Stimulated activated CD8-positive, alpha-beta memory T cell treated with anti-CD3 and anti-CD28 coated beads, Interleukin-2, amount 100 ng/mL, for 48 hours (primary cell): Measurements from ENCODE around the gene TULP4.
"Not testable (repeated sequence)": the region's sequence is repeated elsewhere in the genome, so short reads cannot be mapped to it uniquely, and the experiment has no call there.

ENCODE experiments used
- DNase-seq, 2 donors: peaks; one replicate each; pipeline ENCODE4 v3.0.0-alpha.2; 2020; ENCODE audit warnings: low read depth in 2 of 2

TULP4 gene

DNA sequence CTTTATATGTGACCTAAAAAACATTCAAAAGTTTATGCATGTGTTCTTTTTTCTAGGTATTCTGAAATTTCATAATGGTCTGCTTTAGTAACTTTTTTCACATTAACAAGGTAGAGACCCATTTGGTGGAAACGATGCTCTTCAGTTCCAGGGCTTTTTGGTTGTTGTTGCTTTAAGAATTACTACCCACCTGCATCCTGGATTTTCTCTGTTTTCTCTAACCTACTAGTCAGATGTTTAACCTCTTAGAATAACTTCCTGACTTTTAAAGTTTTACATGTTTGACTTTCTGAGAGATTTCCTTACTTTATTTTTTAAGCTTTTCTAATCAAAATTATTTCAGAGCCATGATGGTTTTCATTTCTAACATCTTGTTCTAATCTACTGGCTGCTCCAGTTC lies 14.9 kb downstream of the TULP4 start:
- DNase-seq = no peak

DNA sequence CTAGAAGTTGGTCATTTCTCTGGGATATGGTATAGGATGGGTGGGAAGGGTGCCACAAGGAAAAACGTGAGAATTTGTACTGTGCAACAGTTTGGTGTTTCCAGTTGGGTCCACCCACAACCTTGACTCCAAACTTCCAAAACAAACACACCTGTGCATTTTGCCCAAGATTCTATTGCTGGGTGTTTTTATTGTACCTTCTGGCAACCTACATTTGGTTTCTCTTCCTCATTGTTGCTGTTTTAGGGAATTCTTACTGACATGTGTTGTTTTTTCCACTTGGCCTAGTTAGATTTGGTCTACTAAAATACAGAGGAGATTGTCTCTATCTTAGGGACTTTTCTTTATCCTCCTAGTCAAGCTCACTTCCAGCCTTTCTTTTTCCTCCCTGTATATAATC lies 16.7 kb downstream of the TULP4 start:
- no peak for DNase-seq

GRCh38 chr6:158329531-158329930 lies 17.3 kb downstream of the TULP4 start:
- no peak for DNase-seq

GRCh38 chr6:158330016-158330415 lies 17.8 kb downstream of the TULP4 start:
- no peak for DNase-seq

DNA sequence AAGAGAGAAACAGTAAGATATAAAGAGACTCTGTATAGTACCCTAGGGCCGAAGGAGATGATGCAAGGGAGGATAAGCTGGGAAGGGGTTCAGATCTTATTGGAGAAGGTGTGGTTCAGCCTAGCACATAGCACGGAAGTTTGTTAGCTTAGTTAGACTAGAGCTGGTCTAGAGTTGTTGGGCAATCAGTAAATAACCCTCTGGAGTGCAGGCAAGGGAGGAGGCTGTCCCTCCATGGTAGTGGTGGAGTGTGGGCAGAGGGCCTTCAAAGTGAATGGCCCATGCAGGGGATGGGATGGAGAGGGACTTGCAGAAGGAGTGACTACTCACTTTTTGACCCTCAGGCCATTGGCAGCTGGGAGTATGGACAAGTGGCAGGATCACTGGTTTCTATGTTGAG lies 20.0 kb downstream of the TULP4 start:
- no peak for DNase-seq

GRCh38 chr6:158333094-158333493 lies 20.8 kb downstream of the TULP4 start:
- no peak for DNase-seq

DNA sequence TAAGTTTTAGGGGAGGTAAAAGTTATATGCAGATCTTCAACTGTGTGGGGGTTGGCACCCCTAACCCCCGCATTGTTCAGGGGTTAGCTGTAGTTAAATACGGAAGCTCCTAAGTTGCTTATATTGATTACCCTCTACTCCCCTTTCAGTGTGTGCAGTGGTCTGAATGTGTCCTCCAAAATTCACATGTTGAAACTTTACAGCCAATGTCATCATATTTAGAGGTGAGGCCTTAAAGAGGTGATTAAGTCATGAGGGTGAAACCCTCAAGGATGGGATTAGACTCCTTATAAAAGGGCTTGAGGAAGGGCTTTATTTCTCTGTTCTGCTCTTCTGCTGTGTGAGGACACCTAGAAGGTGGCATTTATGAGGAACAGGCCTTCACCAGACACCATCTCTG lies 22.3 kb downstream of the TULP4 start:
- DNase-seq = no peak

DNA sequence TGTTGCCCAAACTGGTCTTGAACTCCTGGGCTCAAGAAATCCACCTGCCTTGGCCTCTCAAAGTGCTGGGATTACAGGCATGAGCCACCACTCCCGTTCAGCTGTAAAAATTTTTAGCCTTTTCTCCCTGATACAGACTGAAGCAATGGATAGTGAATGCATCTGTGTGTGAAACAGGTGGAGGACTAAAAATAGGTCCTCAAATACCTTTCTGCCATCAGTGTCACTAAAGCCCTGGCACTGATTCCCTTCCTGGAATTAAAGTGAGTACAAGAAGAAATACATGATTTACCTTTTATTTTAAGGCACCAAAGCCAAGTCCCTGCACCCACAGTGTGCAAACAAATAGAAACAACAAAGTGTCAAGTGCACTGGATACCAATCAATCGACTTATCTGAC lies 25.1 kb downstream of the TULP4 start:
- no peak for DNase-seq

DNA sequence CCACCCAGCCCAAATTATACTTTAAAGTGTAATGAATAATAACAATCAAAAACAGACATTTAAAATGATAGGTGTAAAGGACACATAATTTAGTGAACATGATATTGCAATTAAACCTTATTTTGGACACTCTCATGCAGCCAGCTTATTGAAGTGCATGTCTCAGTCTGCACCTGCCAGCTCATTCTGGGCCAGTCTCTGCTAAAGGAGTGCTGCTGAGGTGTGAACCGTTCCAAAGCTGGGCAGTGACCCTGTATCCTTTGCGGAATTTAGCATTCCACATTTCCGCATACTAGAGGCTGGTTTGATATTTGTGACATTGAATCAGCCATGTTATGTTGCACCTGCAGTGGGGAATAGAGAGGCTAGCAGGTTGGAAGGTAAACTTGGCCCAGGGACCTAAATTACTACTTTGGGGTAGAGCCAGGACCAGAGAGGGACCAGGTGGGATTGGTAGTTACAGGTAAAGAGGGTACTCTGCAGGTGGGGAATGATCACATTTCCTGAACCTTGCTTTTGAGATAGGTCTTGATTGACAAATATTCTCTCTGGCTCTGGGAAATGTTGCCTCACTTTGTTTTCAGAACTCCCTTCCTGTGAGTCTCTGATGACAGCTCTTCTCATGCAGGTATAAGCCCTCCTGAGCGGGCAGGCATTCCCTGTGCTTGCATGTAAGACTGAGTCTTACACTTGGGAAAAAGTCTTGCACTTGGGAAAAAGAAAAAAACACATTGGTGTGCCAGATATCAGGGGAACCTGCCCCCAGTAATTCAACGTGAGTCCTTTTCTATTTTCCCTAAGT lies 26.2 kb downstream of the TULP4 start:
- no peak for DNase-seq

DNA sequence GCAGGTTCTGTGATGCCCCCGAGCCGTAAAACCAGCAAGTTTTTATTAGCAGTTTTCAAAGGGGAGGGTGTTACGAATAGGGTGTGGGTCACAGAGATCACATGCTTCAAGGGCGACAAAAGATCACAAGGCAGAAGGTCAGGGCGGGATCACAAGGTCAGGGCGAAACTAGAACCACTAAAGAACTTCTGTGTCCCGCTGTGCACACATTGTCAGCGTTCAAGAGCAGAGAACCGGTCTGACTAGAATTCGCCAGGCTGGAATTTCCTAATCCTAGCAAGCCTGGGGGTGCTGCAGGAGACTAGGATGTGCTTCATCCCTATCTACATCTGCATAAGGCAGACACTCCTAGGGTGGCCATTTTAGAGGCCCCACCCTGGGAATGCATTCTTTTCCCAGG lies 26.9 kb downstream of the TULP4 start:
- not testable (repeated sequence) for DNase-seq

- no peak for DNase-seq
Observed at GRCh38 chr6:158340252-158340651, 28.0 kb downstream of the TULP4 start.

DNA sequence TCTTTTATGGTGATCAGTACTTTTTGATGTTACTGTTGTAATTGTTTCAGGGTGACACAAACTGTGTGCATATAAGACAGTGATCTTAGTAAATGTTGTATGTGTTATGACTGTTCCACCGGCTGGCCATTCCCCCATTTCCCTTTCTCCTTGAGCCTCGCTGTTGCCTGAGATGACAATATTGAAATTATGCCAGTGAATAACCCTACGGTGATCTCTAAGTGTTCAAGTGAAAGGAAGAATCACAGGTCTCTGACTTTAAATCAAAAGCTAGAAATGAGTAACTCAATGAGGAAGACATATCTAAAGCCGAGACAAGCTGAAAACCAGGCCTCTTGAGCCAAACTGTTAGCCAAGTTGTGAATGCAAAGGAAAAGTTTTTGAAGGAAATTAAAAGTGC lies 32.3 kb downstream of the TULP4 start:
- no peak for DNase-seq

- DNase-seq = not testable (repeated sequence)
Observed at GRCh38 chr6:158345444-158345843, 33.2 kb downstream of the TULP4 start.

DNA sequence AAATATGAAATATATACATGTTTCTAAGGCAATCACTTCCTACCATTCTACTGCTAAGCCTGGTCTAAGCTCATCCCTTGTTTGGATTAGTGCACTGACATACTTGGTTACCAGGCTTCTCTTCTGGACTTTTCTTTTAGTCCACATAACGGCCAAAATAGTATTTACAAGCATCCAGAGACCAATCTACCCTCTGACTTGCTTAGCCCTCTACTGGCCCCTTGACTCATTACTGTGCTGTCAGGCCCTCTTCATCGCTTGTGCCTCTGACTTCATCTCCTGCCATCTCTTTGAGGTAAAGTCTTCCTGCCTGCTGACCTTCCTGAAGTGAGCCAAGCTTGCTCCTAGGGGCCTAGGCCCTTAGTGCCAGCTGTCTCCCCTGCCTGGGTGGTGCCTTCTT lies 35.1 kb downstream of the TULP4 start:
- no peak for DNase-seq

GRCh38 chr6:158348737-158349504 lies 36.7 kb downstream of the TULP4 start:
- DNase-seq = not testable (repeated sequence)

DNA sequence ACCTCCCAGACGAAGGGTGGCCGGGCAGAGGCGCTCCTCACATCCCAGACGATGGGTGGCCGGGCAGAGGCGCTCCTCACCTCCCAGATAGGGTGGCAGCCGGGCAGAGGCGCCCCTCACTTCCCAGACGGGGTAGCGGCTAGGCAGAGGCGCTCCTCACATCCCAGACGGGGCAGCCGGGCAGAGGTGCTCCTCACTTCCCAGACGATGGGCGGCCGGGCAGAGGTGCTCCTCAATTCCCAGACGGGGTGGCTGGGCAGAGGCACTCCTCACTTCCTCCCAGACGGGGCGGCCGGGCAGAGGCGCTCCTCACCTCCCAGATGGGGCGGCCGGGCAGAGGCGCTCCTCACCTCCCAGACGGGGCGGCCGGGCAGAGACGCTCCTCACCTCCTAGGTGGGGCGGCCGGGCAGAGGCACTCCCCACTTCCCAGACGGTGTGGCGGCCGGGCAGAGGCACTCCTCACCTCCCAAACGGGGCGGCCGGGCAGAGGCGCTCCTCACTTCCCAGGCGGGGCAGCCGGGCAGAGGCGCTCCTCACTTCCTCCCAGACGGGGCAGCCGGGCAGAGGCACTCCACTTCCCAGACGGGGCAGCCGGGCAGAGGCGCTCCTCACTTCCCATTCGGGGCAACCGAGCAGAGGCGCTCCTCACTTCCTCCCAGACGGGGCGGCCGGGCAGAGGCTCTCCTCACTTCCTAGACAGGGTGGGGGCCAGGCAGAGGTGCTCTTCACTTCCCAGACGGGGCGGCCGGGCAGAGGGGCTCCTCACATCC lies 37.4 kb downstream of the TULP4 start:
- DNase-seq = not testable (repeated sequence)

- not testable (repeated sequence) for DNase-seq
Observed at GRCh38 chr6:158350731-158351130, 38.5 kb downstream of the TULP4 start.

GRCh38 chr6:158353883-158354877 lies 41.9 kb downstream of the TULP4 start:
- no peak for DNase-seq

DNA sequence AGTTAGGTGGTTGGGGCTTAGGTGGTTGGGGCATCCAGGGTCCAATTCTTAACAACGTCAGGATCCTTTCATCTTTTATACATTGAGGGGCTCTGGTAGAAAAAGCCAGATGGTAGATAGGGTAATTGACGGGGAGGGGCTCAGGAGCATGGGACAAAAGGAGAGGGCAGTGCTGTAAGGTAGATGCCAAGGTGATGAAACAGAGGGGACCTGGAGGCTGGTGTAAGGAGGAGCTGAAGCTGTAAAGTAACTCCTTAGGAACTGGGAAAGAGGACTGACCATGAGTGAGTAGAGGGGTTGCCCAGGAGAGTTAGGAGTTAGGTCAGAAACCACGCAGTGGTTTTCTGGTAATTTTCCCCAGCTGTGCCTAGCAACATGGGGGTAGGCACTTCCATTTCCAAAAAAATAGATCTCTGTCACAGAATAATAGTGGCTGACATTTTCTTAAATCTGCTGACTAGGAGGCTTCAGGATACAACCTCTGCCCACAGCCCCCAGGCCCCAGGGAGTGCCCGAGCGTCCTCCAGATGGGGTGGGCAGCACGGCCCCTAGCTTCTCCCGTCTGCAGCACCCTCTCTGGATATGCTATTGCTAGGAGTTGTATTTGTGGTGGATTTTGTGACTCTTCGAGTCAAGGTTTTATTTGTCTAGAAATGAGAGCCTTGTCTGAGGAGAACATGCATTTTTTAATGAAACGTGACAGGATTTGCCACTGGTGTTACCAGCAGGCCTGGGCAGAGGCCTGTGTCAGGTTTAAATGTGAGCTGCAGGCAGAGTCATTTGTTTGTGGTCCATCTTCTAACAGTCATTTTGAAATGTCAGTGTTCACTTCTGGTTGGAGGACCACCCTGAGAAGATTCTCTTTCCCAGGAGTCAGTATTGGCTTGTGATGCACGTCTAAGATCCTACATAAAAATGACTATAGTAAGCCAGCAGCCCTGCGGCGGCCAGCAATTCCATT lies 44.6 kb downstream of the TULP4 start:
- no peak for DNase-seq
